ENCODE data around the gene VWA3B.
"Not testable (repeated sequence)": the region's sequence is repeated elsewhere in the genome, so short reads cannot be mapped to it uniquely, and the experiment has no call there.

VWA3B gene, protein sequence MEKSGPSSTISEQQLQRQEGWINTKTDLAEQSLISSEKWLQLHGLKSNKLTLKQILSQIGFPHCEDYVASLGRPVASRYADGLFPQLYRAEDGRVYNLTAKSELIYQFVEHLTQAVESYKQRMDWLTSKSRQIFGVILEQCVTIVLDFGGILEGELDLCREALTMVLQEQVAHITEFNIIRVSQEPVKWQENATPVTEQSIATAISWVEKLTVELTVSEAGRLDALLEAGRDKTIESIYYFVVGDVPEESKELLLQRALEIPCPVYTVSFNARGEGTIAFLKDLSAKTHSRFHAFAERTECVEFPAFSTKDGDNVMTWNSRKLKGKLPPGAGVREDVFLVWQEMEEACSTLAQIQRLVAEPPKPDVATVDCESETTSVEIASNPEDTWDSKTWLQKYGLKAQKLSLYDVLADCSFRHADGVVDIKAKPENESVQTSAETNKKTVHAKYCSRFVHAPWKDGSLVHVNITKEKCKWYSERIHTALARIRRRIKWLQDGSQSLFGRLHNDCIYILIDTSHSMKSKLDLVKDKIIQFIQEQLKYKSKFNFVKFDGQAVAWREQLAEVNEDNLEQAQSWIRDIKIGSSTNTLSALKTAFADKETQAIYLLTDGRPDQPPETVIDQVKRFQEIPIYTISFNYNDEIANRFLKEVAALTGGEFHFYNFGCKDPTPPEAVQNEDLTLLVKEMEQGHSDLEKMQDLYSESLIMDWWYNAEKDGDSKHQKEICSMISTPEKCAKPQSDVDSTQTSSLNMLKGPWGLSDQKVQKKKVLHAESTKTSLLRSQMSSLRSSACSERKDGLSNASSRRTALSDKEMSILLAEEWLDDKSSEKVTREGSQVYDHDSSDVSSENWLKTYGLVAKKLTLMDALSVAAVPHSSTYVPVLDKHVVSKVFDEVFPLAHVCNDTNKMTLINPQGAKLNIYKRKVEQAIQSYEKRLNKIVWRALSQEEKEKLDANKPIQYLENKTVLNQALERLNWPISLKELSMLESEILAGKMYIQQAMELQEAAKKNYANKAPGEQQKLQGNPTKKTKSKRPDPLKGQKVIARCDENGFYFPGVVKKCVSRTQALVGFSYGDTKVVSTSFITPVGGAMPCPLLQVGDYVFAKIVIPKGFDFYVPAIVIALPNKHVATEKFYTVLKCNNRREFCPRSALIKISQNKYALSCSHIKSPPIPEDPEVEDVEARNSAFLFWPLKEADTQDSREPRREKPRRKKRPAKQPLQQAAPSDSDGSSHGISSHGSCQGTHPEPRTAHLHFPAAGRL (N-terminal part only)

DNA sequence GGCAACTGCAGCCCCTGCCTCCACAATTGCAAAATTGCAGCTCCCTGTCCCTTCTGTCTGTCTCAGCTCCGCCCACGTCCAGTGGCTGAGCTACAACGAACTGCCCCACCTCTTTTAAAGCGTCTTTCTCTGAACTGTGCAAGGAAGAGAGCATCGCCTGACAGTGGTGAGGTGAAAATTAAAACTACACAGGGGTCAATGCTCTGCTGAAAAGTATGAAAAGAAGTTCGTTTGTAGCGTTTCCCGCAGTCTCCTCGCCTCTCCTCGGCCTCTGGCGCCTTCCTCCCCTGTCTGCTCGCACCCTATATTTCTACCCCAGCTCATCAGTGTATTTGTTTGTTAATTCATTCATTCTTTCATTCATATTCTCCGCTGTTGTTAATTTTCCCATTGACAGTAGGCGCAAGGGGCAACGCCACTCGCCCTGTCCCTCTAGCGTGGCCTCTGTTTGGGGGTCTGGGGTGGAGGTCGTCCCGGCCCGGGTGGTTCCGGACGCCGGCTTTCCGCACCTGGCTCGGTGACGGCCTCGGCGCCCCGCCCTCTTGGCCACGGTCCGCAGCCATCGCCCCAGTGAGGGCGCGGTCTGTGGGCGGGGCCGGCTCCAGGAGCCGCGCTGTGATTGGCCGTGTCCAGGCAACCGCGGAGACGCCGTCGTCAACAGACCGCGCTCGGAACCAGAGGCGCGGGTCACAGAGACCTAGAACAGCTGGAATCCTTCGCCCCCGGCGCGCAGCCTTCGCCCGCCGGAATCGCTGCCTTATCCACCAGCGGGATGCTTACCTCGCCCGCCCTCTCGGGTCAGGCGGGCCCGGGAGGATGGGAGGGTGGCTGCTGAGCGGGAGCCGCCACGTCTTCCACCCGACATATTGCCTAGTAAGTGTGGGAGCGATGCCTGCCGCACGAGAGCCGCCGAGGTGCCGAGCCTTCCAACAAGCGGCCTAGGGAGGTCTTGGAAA is at the start of gene VWA3B:
TSS of gene VWA3B (plus strand) at position 677 of the 956 bp plus-strand sequence. CDS start 5,926 bp downstream, outside the sequence.
- no peak for DNase-seq

DNA sequence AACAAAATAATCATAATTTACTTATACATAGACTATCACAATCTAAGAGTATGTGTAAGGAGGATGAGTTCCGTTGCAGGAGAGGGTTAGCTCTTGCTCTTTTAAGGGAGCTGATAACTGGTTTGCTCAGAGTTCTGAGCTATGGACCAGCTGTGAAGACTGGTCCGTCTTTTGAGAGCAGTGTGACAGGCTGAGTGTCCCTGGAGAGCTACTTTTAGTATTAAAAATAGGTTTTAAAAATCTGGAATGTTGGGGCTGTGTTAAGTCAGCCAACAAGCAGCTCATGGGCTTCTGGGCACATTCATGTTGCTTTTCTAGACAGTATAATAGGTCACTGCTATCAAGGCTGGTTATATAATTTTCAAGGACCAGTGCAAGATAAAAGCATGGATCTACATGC is 49.8 kb upstream of the VWA3B start:
- DNase-seq: no peak

DNA sequence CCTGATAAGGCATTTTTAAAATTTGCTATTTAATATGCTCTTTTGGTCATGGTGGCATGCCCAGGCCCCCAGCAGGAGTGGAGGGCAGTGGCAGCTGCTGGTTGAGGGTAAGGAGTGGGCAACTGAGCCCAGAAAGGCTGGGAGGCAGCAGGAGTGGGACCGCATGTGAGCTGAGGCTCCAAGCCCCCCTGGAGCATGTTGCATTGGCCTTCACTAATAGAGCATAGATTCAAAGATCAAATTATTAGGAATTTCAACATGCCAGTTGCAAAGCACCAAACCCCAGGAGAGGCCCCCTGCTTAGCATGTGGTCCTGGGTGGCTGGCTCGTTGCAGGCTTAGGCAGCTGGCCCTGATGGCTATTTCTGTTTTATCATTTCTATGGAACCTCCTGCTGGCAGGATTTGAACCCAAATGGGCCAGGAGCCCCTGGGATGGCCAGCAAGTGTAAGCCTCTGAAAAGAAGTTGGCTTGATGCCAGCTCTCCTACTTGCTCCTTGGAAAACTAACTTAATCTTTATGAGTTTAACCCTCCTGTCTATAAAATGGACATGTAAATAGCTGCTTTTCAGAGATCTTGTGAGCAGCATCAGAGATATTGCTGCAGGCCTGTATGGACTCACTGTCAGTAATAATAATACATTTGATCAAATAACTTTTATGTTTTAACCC is 49.2 kb upstream of the VWA3B start:
- no peak for DNase-seq

DNA sequence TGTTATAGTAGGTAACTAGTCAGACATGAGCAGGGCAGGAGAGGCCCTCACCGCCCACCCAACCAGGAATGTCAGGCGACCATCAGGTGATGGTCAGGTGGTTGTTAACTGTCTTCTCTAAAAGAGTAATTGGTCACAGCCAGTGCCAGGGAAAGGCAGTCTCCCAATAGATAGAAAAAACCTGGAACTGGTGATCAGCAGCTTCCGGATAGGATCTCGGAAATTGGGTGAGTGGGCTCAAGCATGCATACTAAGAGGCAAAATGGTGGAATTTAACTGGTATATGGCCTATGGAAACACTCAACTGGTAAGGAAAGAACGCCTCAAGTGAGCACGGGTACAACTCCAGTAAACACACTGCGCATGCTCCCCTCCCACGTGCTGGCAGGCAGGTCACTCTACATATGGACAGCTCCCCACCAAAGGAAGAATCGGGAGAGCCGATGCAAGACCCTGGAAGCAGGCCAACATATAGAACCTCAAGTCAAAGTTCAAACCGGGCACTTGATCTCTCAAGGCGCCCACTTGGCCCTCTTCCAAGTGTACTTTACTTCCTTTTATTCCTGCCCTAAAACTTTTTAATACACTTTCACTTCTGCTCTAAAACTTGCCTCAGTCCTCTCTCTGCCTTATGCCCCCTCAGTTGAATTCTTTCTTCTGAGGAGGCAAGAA is 47.7 kb upstream of the VWA3B start:
- no peak for DNase-seq

DNA sequence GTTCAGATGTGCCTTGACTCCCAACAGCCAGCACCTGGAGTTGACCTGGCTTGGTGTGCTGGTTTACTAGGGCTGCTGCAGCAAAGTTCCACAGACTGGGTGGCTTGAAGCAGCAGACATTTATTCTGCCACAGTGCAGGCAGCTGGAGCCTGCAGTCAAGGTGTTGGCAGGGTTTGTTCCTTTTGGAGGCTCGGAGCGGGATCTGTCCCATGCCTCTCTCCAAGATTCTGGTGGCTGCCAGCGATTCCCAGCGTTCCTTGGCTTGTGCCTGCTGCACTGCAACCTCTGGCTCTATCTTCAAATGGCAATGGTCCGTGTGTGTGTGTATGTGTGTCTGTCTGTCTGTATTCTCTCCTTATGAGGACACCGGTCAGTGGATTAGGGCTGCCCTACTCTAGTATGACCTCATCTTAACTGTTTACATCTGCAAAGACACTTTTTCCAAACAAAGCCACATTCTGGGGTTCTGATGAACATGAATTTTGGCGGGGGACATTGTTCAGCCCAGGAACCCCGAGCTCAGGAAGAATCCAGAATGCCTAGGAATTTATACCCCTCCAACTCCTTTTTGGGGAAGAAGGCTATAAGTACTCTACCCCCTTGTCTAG is 46.5 kb upstream of the VWA3B start:
- no peak for DNase-seq

DNA sequence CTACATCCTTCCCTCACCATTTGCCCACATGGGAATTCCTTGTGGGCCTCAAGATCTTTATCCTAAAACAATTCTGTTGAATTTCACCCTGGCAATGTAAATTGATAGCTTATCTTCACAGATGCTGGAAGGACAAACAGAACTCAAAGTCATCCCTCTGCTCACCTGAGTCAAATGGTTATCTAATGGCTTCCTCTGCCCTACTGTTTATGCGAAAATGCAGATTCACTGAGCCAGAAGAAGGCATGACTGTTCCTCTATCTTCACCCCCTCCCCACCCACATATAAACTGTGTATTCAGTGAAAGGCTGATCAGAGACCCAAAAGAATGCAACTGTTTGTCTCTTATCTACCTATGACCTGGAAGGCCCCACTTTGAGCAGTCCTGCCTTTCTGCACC is 43.9 kb upstream of the VWA3B start:
- DNase-seq: no peak

DNA sequence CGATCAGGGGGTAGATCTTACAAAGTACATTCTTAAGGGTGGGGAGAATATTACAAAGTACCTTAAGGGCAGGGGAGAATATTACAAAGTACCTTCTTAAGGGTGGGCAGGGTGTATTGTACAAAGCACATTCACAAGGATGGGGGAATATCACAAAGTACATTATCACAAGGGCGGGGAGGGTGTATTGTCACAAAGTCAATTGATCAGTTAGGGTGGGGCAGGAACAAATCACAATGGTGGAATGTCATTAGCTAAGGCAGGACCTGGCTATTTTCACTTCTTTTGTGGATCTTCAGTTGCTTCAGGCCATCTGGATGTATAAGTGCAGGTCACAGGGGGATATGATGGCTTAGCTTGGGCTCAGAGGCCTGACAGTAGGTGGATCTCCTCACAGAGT is 42.2 kb upstream of the VWA3B start:
- not testable (repeated sequence) for DNase-seq

DNA sequence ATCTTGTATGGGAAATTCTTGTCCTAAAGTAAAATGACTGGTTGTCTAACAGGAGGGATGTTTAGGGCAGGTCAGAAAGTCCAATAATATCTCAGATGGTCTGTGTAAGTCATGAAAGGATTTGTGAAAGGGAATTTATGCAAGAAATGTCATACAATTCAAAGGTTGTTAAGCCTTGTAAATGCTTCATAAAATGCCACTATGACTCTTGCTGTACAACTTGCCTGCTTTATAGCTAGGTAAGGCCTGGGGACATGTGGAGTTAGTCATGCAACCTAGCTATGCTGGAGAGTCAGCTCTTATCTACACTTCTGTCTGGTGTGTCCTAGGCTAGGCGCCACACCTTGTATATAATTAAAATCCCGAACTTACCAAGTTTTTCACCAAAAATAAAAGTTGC is 36.9 kb upstream of the VWA3B start:
- no peak for DNase-seq

DNA sequence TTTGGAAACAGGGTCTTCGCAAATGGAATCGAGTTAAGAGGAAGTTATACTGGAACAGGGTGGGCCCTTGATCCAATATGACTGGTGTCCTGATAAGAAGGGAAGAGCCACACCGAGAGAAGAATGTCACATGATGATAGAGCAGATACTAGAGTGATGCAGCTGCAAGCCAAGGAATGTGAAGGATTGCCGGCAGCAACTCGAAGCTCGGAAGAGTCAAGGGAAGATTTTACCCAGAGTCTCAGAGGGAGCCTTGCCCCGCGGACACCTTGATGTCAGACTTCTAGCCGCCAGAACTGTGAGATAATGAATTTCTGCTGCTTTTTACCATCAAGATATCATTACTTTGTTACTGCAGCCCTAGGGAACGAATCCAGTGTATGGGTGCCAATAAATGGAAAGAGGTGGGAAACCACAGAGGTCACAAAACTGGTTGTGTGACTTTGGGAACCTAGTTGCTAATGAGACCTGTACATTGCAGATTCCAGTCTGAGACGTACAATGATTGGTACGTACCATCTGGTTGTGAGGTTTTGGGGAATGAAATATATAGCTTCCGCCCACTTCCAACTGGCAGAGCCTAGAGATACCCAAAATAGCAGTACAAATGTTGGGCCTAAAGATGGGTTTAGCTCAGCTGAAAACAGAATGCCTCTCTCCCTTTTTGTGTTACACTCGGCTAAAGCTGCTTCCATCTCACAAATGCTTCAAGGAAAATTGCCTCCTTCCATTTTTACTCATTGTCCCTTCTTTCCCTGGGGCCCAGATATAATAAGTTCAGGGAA is 28.6 kb upstream of the VWA3B start:
- DNase-seq: no peak

DNA sequence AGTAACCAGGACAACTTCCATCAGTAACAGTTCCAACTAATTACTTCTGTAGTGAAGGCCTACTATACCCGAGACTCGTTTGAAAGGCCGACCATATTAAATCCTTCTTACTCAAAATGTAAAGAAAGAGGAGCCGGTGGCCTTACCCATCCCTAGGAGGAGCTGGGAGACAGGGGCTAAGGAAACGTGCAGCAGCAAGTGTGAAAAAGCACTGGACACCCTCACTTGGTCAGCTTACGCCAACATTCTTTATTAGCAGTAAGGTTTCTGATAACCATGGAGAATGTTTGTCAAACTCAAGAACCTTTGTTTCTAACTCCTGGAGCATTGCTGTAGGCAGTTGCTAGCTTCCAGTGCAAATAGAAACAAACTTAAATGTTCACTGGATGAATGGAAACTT is 26.7 kb upstream of the VWA3B start:
- no peak for DNase-seq

DNA sequence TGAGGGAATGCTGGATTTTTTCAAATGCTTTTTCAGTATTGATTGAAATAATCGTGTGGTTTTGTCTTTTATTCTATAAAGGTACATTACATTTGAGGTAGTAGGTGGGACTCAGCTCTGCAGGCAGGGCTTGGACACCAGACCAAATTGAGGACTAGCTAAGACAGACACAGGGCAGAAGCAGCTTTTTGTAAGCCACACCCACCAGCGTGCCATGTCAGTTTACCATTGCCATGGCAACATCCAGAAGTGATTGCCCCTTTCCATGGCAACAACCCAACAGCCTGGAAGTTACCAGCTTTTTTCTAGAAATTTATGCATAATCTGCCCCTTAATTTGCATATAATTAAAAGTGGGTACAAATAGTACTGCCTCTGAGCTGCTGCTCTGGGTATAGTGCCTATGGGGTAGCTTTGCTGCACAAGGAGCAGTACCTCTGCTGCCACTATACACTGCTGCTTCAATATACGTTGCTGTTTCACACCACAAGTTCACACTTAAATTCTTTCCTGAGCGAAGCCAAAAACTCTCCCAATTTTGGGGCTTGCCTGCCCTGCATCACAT is 23.6 kb upstream of the VWA3B start:
- DNase-seq: no peak

DNA sequence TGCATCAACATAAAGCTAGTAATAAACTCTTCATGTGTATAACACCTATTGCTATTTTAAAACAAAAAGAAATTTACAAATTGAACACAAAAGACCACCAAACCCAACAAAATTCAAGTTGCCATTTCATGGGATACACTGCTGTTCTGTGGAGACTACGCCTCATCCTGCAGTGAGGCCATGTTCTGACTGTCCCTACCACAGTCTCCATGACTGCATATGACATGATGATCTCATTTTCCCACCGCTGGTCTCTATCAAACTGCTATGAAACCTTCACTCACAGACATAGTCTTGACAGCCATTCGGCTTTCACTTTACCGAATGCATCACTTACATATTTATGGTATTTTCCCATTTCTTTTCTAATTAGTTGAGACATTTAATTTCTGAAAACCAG is 21.2 kb upstream of the VWA3B start:
- no peak for DNase-seq

DNA sequence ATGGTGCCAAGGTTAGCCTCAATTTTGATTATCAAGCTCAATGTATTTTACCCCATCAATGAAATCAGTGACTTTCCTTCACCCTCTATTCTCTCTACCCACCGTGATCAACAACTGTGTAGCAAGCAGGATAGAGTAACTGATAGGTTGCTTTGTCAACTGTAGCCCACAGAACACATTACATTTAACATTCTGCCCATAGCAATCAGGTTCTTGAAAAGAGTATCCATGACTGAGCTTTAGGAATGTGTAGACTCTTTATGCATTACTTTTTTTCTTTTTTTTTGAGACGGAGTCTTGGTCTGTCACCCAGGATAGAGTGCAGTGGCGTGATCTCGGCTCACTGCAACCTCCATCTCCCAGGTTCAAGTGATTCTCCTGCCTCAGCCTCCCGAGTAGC is 19.8 kb upstream of the VWA3B start:
- DNase-seq: no peak

DNA sequence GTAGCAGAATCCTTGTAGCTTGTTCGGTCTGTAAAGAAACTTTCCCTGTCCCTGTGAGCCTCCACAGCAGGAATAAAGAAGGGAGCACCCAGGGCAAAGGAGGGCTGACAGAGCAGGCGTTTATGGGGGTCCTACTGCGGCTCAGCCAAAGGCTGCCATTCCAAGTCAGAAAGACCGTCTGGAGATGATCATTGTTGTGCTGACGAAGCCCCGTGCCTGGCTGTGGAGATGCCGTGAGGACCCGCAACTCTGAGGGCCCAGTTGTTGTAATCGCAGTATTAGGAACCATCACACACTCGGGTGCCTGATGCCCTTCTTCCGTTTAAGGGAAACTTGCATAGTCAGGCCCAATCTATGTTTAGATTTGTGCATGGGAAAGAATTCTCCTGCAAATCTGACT is 16.9 kb upstream of the VWA3B start:
- no peak for DNase-seq

DNA sequence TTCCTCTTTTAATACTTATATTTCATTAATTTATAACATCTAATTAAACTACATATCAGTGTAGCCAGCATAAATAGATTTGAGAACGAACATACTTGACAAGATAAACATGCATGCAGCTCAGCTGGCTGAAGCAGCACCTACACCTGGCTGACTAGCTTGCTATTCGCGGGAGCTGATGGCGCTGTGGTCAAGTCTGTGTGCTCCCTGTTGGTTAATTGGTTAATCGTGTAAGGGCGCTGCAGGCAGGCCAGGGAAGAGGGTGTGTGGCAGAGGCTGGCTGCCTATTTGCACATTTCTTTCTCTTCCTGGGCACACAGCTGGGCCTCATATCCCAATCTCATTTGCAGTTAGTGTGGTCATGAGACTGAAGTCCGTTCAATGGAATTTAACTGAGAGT is 14.5 kb upstream of the VWA3B start:
- no peak for DNase-seq

DNA sequence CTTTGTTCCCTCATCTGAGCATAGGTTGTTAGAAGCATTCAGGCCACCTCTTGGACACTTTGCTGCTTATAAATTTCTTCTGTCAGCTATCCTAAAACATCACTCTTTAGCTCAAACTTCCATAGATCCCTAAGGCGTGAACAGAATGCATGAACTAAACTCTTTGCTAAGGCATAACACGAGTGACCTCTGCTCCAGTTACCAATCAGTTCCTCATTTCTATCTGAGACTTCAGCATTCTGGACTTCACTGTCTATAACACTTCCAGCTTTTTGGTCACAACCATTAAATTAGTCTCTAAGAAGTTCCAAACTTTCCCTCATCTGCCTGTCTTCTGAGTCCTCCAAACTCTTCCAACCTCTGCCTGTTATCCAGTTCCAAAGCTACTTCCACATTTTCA is 8.3 kb upstream of the VWA3B start:
- DNase-seq: no peak

DNA sequence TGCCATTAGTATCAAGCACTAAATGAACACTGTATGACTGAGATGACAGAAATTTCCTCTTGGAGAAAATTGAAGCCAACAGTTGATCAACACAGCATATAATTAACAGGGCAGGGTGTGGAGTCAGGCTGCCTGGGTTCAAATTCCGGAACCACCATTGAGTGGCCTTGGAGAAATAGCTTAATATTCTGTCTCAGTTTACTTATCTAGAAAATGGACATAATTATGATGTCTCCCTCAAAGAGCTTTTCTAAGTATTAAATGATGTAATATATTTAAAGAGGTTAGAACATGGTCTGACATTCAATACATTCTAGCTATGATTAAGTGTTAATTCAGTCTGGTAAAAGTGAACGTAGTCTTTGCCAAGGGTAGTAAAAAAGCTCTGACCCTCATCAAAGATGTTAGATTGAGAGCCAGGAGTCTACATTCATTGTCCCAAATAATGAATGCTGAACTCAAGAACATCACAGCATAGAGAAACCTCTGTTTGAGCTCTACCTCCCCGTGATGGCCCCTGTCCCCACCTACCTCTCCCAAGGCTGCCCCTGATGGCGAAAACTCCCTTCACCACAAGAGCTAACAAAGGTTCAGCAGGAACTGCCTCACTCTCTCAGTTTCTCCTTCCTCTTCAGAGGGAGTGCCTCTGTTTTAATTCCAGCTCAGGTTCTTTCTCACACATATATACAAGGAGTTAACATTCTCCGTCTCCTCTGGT is 2.7 kb upstream of the VWA3B start:
- no peak for DNase-seq

DNA sequence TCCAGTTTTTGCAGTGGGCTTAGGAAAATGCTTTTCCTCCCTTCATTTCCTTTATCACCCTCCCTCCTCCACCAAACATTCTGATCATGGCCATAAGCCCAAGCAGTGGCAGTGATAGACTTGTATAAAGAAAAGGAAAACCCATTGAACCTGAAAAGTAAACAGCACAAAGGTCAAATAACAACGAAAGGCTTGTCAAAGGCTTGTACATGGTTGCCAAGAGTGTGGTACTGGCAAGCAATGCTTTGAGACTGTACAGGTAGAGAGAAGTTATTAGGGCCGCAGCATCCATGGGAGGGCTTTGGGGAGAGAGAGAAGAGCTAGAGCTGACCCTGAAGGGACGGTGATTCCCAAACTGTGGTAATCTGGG is 2.1 kb upstream of the VWA3B start:
- DNase-seq: no peak

DNA sequence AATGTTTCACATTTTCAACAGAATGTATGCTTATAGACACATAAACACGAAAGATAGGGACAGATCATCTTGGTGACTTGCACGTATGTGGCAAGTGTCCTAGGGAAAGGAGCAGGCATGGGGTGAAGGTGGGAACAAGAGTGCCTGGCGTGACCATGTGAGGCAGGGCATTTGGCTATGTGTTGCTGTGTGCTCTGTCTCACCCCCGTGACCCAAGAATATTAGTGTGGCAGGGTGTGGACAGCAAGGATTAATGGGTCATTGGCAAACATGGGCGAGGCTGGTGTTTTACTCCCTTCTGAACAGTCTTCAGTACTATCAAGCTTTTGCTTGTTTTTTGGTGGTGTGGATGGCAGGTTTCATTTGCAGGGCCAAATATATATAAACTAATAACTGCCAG is 1.3 kb upstream of the VWA3B start:
- no peak for DNase-seq

Measured in HCEC 1CT (cell line).